ENCODE results near the gene TMEM117.
A peak's percentile ranks its signal among the peaks of the same experiment; 100 is the strongest.
"Not testable (repeated sequence)": the region's sequence is repeated elsewhere in the genome, so short reads cannot be mapped to it uniquely, and the experiment has no call there.

TMEM117 gene

DNA sequence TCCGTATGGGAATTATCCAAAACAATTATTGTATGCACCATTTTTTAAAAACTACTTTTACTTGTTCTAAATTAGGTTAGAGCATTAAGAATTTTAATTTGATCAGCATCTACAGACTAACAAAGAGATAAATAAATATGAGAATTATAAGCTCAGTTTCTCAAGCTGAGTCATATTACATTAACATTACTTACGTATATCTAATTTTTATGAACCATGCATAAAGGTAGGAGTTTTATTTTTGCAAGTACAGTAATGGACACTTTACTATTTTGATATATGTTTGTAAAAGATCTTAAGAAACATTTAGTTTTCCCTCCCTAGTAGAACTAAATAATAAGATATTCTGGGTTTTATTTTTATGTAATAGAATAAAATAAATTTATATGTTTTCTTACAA is 410.1 kb downstream of the TMEM117 start:
- no peak for DNase-seq

GRCh38 chr12:44246482-44247105 is 410.7 kb downstream of the TMEM117 start:
- DNase-seq = no peak

GRCh38 chr12:44247588-44247987 is 411.7 kb downstream of the TMEM117 start:
- DNase-seq = no peak

DNA sequence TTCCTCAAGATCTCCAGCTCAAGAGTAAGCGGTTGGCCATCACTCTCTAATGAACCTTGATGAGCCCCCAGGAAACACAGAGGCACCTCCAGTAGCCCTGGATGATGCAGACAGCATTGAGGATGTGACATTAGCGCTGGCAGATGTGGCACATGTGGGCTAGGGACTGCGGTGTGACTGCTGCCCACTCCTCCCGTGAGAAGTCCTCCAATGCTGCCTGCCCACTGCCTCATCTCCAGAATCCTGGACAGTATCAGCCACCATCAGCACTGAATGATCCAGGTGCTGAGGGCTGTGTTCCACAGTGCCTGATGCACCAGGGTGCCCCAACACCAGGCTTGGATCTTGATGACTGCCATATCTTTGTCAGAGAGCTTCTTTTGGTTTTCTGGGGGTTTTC is 412.6 kb downstream of the TMEM117 start:
- DNase-seq = no peak

DNA sequence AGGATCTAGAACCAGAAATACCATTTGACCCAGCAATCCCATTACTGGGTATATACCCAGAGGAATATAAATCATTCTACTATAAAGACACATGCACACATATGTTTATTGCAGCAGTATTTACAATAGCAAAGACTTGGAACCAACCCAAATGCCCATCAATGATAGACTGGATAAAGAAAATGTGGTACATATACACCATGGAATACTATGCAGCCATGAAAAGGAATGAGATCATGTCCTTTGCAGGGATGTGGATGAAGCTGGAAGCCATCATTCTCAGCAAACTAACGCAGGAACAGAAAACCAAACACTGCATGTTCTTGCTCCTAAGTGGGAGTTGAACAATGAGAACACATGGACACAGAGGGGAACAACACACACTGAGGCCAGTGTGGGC is 414.6 kb downstream of the TMEM117 start:
- DNase-seq = not testable (repeated sequence)

DNA sequence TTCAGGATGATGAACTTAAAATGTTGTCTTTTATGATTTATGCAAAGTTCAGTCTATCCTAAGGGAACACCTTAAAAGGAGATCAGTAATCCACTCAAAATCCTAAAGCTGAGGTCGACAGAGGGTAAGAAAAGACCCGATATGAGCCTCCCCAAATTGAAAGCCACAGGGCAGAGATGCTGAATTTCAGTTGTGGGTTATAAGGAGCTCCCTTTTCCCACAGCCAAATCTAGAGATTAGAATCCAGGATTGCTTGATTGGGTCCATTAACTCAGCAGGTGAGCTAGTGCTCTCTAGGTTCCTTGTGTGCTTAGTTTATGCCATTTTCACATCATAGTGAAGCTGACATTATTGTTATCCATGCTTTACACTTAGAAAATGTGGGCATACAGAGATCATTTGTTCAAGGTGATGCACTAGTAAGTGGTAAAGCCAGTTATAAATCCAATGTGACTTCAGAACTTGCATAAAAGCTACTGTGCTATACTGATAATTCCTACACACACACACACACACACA is 417.5 kb downstream of the TMEM117 start:
- DNase-seq = no peak

DNA sequence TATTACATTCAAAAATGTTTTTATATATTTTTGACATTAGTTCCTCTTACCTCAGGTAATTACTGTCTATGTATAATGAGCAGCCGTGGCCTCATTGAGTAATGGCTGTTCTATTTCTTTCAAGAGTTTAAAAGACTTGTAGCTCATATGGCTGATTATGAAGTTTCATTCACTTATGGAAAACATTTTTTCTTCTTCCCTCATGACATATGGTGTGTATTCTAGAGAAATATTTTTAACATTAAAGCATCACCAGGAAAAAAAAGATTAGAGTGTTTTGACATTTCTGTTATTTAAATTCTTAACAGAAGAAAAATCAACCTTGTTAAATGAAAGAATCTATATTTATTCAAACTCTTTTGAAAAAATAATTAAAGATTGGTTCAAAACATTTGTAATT is 422.4 kb downstream of the TMEM117 start:
- no peak for DNase-seq

DNA sequence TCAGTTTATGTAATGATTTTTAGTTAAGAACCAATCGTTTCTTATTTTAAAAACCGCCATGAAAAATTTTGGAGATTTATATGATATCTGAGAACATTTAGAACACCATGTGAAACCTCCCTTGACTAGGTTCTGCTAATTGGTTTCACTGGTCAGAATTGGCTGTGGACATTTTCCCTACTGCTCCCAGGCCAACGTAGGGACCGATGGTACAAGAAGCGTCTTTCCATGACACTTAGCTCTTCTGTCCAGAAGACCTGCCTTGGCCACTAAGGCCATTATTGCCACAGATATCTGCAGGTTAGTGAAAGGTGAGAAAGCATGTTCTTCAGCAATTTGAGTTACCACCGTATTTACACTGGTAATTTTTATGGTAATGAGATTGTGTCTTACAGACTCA is 424.0 kb downstream of the TMEM117 start:
- DNase-seq = no peak

- no peak for DNase-seq
Observed at GRCh38 chr12:44260581-44260980, 424.7 kb downstream of the TMEM117 start.

- DNase-seq = no peak
Observed at GRCh38 chr12:44285321-44285960, 449.6 kb downstream of the TMEM117 start.

DNA sequence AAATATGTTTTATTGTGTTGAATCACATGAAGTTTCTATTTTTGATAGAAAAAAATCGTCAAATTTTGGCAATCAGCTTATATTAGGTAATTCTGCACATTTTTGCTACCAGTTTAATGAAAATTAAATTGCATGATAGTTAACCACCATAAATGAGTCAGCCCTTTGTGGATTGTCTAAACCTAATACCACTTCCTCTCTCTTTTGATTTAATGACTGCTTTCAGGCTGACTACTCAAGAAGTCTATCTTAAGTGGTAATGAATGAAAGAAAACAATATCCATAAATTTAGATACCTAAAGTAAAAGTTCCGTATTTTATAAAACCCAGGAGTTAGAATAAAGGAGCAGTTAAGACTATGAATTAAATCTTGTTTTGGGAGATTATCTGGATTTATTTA is 450.5 kb downstream of the TMEM117 start:
- peak; percentile 1 for DNase-seq

GRCh38 chr12:44286821-44287505 is 451.1 kb downstream of the TMEM117 start:
- no peak for DNase-seq

- no peak for DNase-seq
Observed at GRCh38 chr12:44287545-44287944, 451.7 kb downstream of the TMEM117 start.

- no peak for DNase-seq
Observed at GRCh38 chr12:44294649-44295048, 458.8 kb downstream of the TMEM117 start.

- no peak for DNase-seq
Observed at GRCh38 chr12:44295958-44296623, 460.2 kb downstream of the TMEM117 start.

DNA sequence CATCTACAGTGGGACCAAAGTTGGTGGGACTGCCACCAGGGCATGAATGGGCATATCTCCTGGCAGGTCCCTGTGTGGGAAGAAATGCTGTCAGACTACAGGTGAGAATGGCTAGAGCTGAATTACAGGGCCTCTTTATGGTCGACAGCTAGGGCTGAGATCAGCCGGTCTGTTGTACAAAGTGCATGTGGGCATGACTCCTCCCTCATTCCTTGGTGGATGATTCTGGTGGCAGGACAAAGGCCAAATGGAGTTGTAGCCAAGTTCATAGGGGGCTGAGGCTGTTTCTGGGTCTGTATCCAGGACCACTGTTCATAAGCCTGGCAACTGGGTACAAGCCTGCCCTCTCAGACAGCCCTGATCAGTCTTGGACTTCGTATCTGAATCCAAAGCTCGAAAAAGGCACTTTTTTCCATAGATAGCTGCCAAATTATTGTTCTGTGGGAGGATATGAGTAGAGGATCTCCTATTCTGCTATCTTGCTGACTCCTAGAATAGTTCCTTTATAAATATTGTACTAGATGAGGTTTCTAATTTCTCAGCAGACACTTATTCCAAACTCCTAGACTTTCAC is 460.8 kb downstream of the TMEM117 start:
- DNase-seq = no peak

DNA sequence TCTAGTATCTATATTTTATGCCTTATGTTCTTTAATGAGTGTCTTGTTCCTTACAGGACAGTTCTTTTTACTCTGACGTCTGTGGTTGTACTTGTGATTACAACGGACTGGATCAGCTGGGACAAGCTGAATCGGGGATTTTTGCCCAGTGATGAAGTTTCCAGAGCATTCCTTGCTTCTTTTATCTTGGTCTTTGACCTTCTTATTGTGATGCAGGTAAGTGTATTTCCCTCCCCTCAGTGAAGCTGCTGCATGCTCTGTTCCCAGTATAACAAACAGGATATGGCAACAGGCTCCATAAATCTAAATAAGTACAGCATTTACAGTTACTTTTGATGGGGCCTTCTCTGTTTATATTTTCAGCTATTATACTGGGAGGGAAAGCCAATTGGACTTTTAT is 463.6 kb downstream of the TMEM117 start:
- no peak for DNase-seq

DNA sequence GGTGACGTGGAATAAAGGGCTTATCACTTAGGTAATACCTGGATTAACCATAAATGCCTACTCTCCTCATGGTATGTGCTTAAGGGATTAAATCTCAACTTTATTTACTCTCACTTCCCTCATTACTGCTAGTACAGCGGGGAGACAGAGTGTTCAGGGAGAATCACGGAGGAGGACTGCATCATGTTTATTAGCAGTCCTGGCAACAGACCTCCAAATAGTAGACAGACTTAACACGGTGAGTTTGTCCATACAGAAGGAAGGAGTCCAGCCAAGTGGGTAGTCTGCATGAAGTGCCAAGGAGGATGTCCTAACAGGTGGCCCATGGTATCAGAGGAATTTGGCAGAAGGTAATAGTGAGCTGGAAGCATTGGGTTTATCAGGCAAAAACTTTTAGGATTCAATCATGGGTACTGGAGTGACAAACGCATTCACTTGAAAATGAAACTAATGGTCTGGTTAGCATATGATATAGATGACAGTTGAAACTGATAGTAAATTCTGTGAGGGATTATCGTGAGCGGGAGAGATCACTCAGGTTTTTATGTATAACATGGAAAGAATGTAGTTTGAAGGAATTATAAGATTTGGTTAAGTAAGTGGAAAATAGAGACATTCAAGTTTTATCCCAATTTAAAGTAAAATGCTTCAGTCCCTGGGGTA is 471.8 kb downstream of the TMEM117 start:
- no peak for DNase-seq

DNA sequence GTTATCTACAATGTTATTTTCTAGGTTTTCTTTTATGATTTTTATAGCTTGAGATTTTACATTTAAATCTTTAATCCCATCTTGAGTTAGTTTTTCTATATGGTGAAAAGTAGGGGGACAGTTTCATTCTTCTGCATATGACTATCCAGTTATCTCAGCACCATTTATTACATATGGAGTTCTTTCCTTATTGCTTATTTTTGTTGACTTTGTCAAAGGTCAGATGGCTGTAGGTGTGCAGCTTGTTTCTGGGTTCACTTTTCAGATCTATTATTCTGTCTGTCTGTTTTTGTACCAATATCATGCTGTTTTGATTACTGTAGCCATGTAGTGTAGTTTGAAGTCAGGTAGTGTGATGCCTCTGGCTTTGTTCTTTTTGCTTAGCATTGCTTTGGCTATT is 477.3 kb downstream of the TMEM117 start:
- DNase-seq = no peak

- no peak for DNase-seq
Observed at GRCh38 chr12:44314007-44314500, 478.2 kb downstream of the TMEM117 start.

DNA sequence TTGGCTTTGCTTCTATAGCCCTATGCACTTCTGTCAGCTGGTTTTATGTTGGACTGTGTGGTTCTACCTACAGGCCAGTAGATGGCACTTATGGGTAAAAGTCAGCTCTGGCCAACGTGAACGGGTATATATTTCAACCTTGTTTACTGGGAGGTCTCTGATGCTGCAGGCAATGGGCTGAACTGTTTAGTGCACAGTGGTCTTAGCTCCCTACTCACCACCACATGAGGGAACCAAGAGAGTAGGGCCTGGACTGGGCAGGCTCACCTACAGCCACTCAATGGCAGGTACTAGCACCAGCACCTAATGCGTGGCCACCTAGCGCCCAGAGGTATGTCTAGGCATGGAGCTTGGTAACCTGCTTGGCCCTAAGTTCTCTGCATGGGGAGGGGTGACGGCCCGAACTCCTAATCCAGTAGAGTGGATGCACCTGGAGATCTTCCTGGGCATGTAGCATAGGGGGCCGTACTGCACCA is 481.8 kb downstream of the TMEM117 start:
- DNase-seq = peak; percentile 5

GRCh38 chr12:44331269-44331668 is 495.4 kb downstream of the TMEM117 start:
- DNase-seq = no peak

Data from CD4-positive, alpha-beta T cell treated with Interleukin-21 for 1 hour (primary cell).